HepG2 (cell line): ENCODE data around the gene PDLIM7. TPM values are rescaled to one million over a fixed set of nuclear protein-coding genes. Genes with fewer than 3 reads are reported as not detected.

Experiments used
- EHMT2 ChIP-seq: fragments of 200-600 bp; sonication (generic); IDR thresholded peaks from 2 replicates; pipeline ENCODE4 v1.7.0; 2017; ENCODE audit warnings: antibody characterized with exemption, low read depth, low read length, borderline replicate concordance
- ERF ChIP-seq: IDR thresholded peaks from 2 replicates; pipeline ENCODE4 v1.6.1; 2018; ENCODE audit warnings: missing biosample characterization, missing genetic modification reagents
- GATAD2A ChIP-seq: IDR thresholded peaks from 2 replicates; pipeline ENCODE4 v1.6.1; 2016
- RBFOX2 ChIP-seq: fragments of 200-400 bp; formaldehyde crosslinking; IDR thresholded peaks from 2 replicates; pipeline ENCODE4 v1.6.1; 2017; ENCODE audit warnings: low read depth, mild to moderate bottlenecking, low read length
- RBM39 ChIP-seq: fragments of 200-400 bp; formaldehyde crosslinking; IDR thresholded peaks from one replicate; pipeline ENCODE4 v1.6.1; 2018; ENCODE audit warnings: antibody characterized with exemption, mild to moderate bottlenecking, low read depth, low read length; ENCODE audit not compliant: poor library complexity, severe bottlenecking
- UBTF ChIP-seq: sonication (generic); formaldehyde crosslinking; IDR thresholded peaks from 2 replicates; pipeline ENCODE4 v1.4.0; 2020; ENCODE audit warnings: mild to moderate bottlenecking, missing genetic modification reagents
- YY1 ChIP-seq: IDR thresholded peaks from 2 replicates; pipeline ENCODE4 v1.6.1; 2011; ENCODE audit warnings: low read length, low read depth, moderate library complexity, mild to moderate bottlenecking; ENCODE audit not compliant: insufficient read depth, insufficient replicate concordance
- ZHX2 ChIP-seq, 2 experiments: sonication (generic) in 1 of 2; formaldehyde crosslinking in 1 of 2; IDR thresholded peaks; 2 replicates each; pipeline versions ENCODE4 v1.6.1 to v1.9.0; 2014 to 2022; ENCODE audit warnings: antibody characterized with exemption in 1 of 2, borderline replicate concordance in 1 of 2, inconsistent platforms in 1 of 2, low read depth in 1 of 2, missing genetic modification reagents in 1 of 2
- ZNF446 ChIP-seq: sonication (generic); formaldehyde crosslinking; IDR thresholded peaks from 2 replicates; pipeline ENCODE4 v1.5.0; 2020; ENCODE audit warnings: mild to moderate bottlenecking, missing genetic modification reagents
- ZNF614 ChIP-seq: IDR thresholded peaks from 2 replicates; pipeline ENCODE4 v1.6.1; 2018; ENCODE audit warnings: missing biosample characterization, missing genetic modification reagents, inconsistent platforms, borderline replicate concordance
- polyA plus RNA-seq, 8 experiments: library from polyadenylated mRNA; depleted of rRNA in 3 of 8; stranded (reverse) in 7 of 8; unstranded in 1 of 8; fragments of >200 nt; fragmentation: Illumina TruSeq in 4 of 8; extraction: Trizol in 4 of 8; gene quantifications; 2 replicates each; pipeline versions ENCODE4 v1.2.1 to v1.2.3, GENCODE V29; 2011 to 2016; ENCODE audit warnings: low read depth in 4 of 8, missing spikeins in 1 of 8, mixed read lengths in 1 of 8; ENCODE audit not compliant: insufficient read depth in 1 of 8
- total RNA-seq, 5 experiments: library from RNA; depleted of rRNA; stranded (reverse); fragments of >200 nt; fragmentation: Illumina TruSeq; extraction: Trizol; gene quantifications; 2 replicates each; pipeline ENCODE4 v1.2.3, GENCODE V29; 2016; ENCODE audit warnings: low read depth in 1 of 5

The PDLIM7 gene
- total and polyA plus RNA-seq, 2 of the 13 experiments (the other 11 are each of a cell fraction or from before 2014, with no cell fraction given): 21.1 to 31.3 TPM

GRCh38 chr5:177454397-177455035 lies 42.9 kb downstream of the PDLIM7 start (continued):
- TF ChIP-seq ZHX2 (IDR thresholded peaks at IDR 0.05; ENCODE audit: low read depth) (peak; percentile 79), ZHX2 (CRISPR knock-in tag; IDR thresholded peaks at IDR 0.05; ENCODE audit: borderline replicate concordance) (no peak), RBFOX2 (peak; percentile 47), UBTF (peak; percentile 45; the same call in 1 of the 2 replicates), ZNF446 (0 out of 2 replicates have a peak, but pooled peaks have one; percentile 44), RBM39 (peak; percentile 85), ZNF614 (CRISPR knock-in tag) (peak; percentile 41; the same call in 1 of the 2 replicates), GATAD2A (CRISPR knock-in tag) (no peak), ERF (CRISPR knock-in tag) (peak; percentile 74; the same call in 1 of the 2 replicates), EHMT2 (no peak), YY1 (peak; percentile 68)
